Smooth muscle cell (in vitro differentiated cells): Measurements from ENCODE around the gene PTPRG. TPM values are rescaled to one million over a fixed set of nuclear protein-coding genes. Genes with fewer than 3 reads are reported as not detected.

Experiments used
- DNase-seq: peaks from one replicate; lab custom pipeline; 2025; ENCODE audit not compliant: unreplicated experiment; lab: John Stamatoyannopoulos, UW
- H2AFZ ChIP-seq: fragments of 200-600 bp; sonication (generic); 2 replicates; pipeline ENCODE4 v1.6.0; 2016; ENCODE audit warnings: antibody characterized with exemption, low read depth, mild to moderate bottlenecking
- H3F3A ChIP-seq: fragments of 200-600 bp; sonication (generic); 2 replicates; pipeline ENCODE4 v1.6.0; 2017; ENCODE audit warnings: antibody characterized with exemption, low read depth
- H3K27ac ChIP-seq: fragments of 200-600 bp; sonication (generic); 2 replicates; pipeline ENCODE4 v1.5.1; 2016; ENCODE audit warnings: low read depth, mild to moderate bottlenecking
- H3K27me3 ChIP-seq: fragments of 200-600 bp; sonication (generic); 2 replicates; pipeline ENCODE4 v1.6.1; 2016; ENCODE audit warnings: low read depth, mild to moderate bottlenecking
- H3K36me3 ChIP-seq: fragments of 200-600 bp; sonication (generic); 2 replicates; pipeline ENCODE4 v1.5.1; 2016; ENCODE audit warnings: low read depth
- H3K4me1 ChIP-seq: fragments of 200-600 bp; sonication (generic); 2 replicates; pipeline ENCODE4 v1.5.1; 2016; ENCODE audit warnings: low read depth
- H3K4me2 ChIP-seq: fragments of 200-600 bp; sonication (generic); 2 replicates; pipeline ENCODE4 v1.6.0; 2016; ENCODE audit warnings: mild to moderate bottlenecking
- H3K4me3 ChIP-seq: fragments of 200-600 bp; sonication (generic); 2 replicates; pipeline ENCODE4 v1.5.1; 2016; ENCODE audit warnings: mild to moderate bottlenecking
- H3K79me2 ChIP-seq: fragments of 200-600 bp; sonication (generic); 2 replicates; pipeline ENCODE4 v1.6.0; 2016; ENCODE audit warnings: low read depth, mild to moderate bottlenecking
- H3K9ac ChIP-seq: fragments of 200-600 bp; sonication (generic); 2 replicates; pipeline ENCODE4 v1.6.0; 2016; ENCODE audit warnings: low read depth
- H3K9me3 ChIP-seq: fragments of 200-600 bp; sonication (generic); replicated peaks from 2 replicates; pipeline ENCODE4 v1.5.1; 2016; ENCODE audit warnings: low read depth
- H4K20me1 ChIP-seq: fragments of 200-600 bp; sonication (generic); 2 replicates; pipeline ENCODE4 v1.6.0; 2016; ENCODE audit warnings: low read depth
- WGBS: methylation state at CpG from one replicate; pipeline ENCODE4 v1.1.7; 2016; ENCODE audit warnings: low lambda C conversion rate; 5-methylcytosine and 5-hydroxymethylcytosine counted together
- polyA plus RNA-seq: library from polyadenylated mRNA; unstranded; fragments of >200 nt; fragmentation: Nextera tagmentation; extraction: Ambion mirVana; gene quantifications from 2 replicates; pipeline ENCODE4 v1.2.1, GENCODE V29; 2016
- small RNA-seq: library from RNA; depleted of rRNA; stranded (forward); fragments of <200 nt; gene quantifications from one replicate; pipeline ENCODE3, GENCODE V24; 2014
- total RNA-seq: library from RNA; depleted of rRNA; stranded (reverse); fragments of >200 nt; gene quantifications from 2 replicates; pipeline ENCODE4 v1.2.3, GENCODE V29; 2014
- TF ChIP-seq, protein P1 (sequence below): fragments of 200-600 bp; sonication (generic); IDR thresholded peaks from 2 replicates; pipeline ENCODE4 v1.5.1; 2017; ENCODE audit warnings: borderline replicate concordance, mild to moderate bottlenecking, antibody characterized with exemption; ENCODE audit not compliant: insufficient read depth, poor library complexity, severe bottlenecking

PTPRG gene
- total and polyA plus RNA-seq, 2 experiments from 2014 or later: 21.2 to 87.3 TPM

- H3K27me3 ChIP-seq: peaks cover 12% of the 10 kb centered on the region
- H4K20me1 ChIP-seq: no peaks in the 10 kb centered on the region
- DNase-seq: no peak
- TF ChIP-seq, protein P1, sequence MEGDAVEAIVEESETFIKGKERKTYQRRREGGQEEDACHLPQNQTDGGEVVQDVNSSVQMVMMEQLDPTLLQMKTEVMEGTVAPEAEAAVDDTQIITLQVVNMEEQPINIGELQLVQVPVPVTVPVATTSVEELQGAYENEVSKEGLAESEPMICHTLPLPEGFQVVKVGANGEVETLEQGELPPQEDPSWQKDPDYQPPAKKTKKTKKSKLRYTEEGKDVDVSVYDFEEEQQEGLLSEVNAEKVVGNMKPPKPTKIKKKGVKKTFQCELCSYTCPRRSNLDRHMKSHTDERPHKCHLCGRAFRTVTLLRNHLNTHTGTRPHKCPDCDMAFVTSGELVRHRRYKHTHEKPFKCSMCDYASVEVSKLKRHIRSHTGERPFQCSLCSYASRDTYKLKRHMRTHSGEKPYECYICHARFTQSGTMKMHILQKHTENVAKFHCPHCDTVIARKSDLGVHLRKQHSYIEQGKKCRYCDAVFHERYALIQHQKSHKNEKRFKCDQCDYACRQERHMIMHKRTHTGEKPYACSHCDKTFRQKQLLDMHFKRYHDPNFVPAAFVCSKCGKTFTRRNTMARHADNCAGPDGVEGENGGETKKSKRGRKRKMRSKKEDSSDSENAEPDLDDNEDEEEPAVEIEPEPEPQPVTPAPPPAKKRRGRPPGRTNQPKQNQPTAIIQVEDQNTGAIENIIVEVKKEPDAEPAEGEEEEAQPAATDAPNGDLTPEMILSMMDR: no peak
- H3K4me3 ChIP-seq: no peak overlapping the region
- H3K4me2 ChIP-seq: no peak overlapping the region
- H3K27ac ChIP-seq: no peak overlapping the region
- no peaks in the 10 kb centered on the region for H3K36me3 ChIP-seq
- H2AFZ ChIP-seq: no peak overlapping the region
- H3K79me2 ChIP-seq: no peaks in the 10 kb centered on the region
- H3K9me3 ChIP-seq: no peaks in the 10 kb centered on the region
- H3K4me1 ChIP-seq: no peaks in the 10 kb centered on the region
- 90% methylated on average over 3 of the region's 3 CpGs for WGBS
- no peak overlapping the region for H3K9ac ChIP-seq
- H3F3A ChIP-seq: no peaks in the 10 kb centered on the region
These were observed 773.8 kb downstream of the PTPRG start for GRCh38 chr3:62335196-62335595.

DNA sequence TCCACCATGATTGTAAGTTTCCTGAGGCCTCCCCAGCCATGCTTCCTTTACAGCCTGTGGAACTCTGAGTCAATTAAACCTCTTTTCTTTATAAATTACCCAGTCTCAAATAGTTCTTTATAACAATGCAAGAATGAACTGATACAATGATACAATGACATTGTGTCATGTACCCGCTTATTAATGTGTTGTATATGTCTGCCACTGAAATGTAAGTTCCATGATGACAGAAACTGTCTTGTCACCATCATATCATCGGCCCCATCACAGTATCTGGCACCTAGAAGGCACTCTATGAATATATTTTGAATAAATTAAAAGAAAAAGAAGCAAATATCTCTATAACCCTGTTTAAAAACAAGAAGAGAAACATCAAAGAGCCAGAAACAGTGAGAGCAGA lies 782.4 kb downstream of the PTPRG start:
- TF ChIP-seq, protein P1: no peak
- Histone ChIP-seq H3K36me3 (no peaks in the 10 kb centered on the region), H3K4me1 (no peaks in the 10 kb centered on the region), H3K79me2 (no peaks in the 10 kb centered on the region), H3K4me2 (no peak overlapping the region), H3K9ac (no peak overlapping the region), H3K27me3 (peaks cover 23% of the 10 kb centered on the region), H3K27ac (no peak overlapping the region), H4K20me1 (no peaks in the 10 kb centered on the region), H3F3A (no peaks in the 10 kb centered on the region), H3K4me3 (no peak overlapping the region), H2AFZ (no peak overlapping the region), H3K9me3 (no peaks in the 10 kb centered on the region)
- DNase-seq: no peak
- WGBS: 89% methylated on average over 2 of the region's 2 CpGs

Small RNA genes lying within 50 kb of the gene (small RNA-seq; reads per million reads assigned to genes)
- gene RF00019 (not detected), gene RNU2-10P (not detected)
